GM10847 (cell line): ENCODE data around the gene ASPDH.

ENCODE experiments used
- POLR2A ChIP-seq: IDR thresholded peaks from 2 replicates; pipeline ENCODE4 v1.6.1; 2011; ENCODE audit not compliant: insufficient read length; ENCODE audit errors: extremely low read depth

ASPDH gene

DNA sequence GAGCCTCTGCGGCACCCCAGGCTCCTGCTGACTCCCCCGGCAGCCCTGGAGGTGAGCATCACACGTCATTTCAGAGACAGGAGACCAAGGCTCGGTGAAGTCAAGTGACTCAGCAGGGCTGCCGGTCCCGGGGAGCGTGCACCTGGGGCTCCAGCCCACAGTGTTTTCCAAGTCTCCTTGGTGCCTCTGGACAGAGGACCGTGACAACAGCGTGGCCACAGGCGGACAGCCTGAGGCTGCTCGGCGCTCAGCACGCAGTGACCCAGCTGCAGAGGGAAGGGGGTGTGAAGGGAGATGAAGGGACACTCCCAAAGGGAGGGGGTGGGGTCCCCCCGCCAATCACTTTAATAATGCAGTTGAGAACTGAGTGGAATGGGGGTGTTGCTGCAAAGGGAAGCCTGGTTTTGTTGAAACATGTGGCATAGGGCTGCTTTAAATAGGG lies 17.5 kb upstream of the ASPDH start:
- TF ChIP-seq POLR2A = no peak

DNA sequence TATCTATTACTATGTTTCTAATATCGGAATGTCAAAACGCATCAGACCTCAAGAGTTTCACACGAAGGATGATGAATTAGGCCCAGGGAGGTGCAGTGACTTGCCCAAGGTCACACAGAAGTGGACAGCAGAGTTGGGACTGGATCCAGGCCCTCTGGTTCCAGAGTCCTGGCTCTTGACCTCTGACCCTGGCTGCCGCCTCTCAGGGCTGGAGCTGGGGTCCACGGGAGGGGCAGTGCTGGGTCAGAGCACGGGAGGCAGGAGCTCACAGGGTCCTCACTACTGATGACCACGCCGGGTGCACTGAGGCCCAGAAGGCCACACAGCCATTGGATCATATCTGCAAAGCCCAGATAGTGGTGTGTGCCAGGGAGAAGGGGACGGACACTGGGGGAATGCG lies 9.2 kb upstream of the ASPDH start:
- TF ChIP-seq POLR2A = no peak

DNA sequence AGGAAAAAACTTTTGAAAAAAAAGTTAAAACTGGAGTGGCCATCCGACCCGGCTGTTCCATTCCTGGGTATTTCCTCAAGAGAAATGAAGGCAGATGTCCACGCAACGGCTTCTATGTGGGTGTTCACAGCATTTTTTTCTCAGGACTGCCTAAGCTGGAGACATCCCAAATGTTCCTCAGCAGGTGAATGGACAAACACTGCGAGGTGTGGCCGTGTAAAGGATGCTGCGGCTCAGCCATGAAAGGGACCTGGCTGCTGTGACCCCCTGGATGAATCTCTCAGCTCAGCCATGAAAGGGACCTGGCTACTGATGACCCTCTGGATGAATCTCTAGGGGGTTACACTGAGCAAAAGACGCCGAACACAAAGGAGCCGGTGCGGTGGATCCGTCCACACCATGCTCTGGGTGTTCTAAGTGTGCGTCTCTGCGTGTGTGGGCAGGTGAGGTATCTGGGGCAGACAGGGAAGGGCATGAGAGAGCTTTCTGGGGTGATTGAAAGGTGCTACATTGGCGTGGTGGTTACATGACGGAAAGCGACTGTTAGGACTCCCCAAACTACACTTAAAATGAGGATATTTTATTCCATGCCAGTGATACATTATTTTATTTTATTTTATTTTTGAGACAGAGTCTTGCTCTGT lies 7.2 kb upstream of the ASPDH start:
- TF ChIP-seq POLR2A = no peak

DNA sequence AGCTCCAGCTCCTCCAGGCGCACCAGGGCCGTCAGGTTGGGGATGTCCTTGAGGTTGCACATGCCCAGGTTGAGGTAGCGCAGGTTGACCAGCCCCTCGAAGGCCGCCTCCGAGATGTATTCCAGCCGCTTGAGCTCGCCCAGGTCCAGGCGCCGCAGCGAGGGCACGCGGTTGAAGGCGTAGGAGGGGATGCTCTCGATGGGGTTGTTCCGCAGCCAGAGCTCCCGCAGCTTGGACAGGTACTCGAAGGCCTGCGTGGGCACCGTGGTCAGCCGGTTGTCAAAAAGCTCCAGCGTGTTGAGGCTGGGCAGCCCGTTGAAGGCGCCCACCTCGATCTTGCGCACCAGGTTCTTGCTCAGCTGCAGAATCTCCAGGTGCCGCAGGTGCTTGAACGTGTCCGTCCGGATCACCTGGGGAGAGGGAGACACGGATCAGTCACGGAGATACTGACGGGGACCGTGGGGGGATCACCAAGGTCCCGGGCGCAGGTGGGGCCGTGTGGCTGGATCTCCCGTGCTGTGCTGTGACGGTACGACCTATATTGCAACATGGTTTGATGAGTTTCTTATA lies 5.4 kb upstream of the ASPDH start:
- no peak for TF ChIP-seq POLR2A

DNA sequence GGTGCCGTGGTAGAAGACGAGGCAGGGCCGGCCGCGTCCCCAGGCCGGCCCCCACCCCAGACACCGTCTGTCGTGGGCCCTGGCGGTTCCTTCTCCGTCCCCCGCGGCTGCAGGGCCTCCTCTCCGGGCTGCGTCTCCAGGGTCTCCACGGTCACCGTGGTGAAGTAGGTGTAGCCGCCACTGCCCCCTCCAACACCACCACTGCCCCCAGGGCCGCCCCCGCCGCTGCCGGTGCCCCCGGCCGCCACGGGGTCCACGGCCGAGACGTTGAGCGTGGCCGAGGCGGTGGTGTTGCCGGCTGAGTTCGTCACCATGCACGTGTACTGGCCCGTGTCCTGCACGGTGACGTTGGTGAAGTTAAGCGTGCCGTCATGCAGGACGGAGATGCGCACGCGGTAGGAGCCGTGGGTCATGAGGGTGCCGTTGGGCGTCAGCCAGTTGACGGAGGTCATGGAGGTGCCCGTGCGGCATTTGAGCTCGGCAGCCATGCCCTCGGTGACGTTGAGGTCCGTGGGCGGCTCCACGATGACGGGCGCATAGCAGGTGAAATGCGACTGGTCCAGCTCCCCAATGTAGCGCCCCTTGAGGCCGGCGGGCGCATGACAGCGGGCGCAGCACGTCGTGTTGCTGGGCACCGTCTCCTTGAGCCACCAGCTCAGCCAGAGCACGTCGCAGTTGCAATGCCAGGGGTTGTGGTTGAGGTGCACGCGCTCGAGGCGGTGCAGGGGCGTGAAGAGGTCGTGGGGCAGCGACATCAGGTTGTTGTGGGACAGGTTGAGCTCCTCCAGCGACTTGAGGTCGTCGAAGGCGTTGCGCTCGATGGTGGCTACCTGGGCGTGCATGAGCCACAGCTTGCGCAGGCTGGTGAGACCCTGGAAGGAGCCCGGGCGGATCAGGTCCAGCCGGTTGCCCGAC lies 4.6 kb upstream of the ASPDH start:
- no peak for TF ChIP-seq POLR2A

DNA sequence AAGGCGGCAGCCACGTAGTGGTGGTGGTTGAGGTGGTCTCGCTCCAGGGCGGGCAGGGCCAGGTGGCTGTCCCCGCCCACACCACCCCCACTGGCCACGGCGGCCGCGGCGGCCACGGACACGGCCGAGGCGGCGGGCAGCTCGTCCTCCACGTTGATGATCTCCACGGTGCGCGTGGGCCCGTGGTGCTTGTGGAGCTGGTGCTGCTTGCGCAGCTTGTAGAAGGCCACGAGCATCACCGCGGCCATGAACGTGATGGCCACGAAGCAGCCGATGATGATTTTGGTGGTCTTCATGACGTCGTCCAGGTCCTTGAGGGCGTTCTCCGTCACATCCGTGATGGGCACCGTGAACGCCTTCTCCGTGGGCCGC lies 4.0 kb upstream of the ASPDH start:
- TF ChIP-seq POLR2A = no peak

DNA sequence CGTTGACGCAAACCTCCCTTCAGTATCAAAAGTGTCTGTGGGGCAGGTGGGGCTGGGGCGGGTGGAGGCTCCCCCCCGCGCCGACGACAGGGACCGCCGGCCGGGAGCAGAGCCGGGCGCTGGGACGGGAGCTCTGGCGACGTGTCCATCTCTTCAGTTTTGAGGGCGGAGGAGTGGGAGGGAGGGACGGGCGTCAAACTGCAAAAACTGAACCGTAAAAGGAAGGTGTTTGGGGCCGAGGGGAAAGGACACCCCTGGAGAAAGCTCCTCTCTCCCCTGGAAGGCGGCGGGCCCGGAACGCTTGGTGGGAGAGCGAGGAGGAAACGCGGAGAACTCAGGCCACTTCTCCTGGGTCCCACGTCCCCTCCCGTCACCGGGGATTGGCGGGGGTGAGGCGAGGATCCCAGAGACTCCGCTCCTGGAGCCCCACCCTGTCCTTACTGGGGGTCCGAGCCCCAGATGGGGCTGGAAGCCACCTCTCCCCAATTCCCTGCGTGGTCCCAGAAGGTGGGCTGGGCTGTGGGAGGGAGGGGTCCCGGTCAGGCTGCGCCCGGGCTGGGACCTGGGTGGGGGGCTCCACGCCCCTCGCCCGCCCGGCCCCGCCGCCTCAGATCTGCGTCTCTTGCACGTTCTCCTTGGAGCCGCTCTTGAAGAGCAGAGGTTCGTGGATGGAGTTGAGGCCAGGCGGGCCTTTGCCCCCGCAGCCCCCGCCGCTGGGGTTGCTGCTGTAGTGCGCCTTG lies 3.4 kb upstream of the ASPDH start:
- no peak for TF ChIP-seq POLR2A

DNA sequence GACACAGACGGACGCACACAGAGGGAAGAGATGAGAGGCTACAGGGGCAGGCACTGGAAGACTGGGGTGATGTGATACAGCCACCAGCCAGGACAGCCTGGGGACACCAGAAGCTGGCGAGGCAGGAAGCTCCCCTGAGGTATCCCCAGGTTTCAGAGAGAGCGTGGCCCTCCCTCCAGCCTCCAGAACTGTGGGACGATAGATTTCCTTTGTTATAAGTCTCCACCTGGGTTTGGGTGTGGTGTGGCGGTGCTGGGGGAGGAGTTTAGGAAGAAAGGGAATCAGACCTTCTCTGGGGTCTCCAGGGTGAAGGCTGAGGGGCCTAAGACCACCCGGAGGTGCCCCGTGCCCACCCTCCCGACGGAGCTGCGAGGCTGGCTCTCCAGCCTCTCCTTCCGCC lies 2.7 kb upstream of the ASPDH start:
- TF ChIP-seq POLR2A = no peak

DNA sequence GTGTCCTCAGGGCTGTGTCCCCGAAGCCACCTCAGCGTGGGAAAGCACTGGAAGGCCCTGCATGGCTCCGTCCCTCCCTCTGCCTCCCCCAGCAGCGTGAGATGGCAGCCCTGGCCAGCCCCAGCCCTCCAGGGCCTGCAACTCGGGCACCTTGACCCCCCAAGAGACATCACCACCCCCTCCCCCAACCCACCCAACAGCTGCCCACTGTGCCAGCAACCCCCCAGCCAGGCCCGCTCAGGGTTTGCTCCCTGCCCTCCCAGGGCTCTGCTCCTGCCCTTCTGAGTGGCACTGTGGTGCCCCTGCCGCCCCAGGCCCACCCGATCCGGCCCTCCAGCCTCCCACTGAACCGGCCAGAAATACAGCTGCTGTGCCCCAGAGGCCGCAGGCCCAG lies 1.5 kb upstream of the ASPDH start:
- no peak for TF ChIP-seq POLR2A

DNA sequence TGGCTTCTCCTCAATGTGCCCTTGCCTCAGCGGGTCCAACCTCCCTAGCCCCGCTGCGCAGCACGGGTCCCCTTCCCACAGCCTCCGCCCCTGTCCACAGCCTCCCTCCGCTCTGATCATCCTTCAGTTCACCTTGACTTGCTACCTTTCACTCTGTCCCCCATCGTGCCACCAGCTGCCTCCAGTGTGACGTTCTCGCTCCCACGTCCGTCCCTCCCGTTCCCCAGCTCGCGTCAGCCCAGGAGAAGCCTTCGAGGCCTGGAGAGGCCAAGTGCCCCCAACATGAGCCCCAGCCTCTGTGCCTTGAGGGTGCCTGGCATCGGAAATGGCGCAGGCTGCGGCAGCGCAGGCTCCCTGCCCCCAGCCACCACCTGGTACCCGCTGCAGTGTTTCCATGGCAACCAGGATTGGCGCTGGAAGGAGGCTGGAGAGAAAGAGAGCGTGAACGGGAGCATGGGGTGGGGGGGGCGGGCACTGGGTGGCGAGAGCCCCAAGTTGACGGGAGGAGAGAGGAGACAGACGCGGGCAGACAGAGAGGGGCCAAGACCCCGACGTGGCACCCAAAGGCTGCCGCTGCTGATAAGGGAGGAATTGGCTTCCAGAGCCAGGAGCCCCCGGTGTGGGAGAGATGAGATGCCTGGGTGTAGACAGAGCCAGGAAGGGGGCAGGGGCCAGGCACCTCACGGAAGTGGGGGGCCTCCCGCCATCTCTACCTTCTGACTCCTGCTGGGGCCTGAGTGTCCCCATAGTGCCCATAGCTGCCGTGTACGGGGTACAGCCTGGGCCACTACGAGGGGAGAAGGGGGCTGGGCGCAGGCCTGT lies 844 bp upstream of the ASPDH start:
- TF ChIP-seq POLR2A = no peak

DNA sequence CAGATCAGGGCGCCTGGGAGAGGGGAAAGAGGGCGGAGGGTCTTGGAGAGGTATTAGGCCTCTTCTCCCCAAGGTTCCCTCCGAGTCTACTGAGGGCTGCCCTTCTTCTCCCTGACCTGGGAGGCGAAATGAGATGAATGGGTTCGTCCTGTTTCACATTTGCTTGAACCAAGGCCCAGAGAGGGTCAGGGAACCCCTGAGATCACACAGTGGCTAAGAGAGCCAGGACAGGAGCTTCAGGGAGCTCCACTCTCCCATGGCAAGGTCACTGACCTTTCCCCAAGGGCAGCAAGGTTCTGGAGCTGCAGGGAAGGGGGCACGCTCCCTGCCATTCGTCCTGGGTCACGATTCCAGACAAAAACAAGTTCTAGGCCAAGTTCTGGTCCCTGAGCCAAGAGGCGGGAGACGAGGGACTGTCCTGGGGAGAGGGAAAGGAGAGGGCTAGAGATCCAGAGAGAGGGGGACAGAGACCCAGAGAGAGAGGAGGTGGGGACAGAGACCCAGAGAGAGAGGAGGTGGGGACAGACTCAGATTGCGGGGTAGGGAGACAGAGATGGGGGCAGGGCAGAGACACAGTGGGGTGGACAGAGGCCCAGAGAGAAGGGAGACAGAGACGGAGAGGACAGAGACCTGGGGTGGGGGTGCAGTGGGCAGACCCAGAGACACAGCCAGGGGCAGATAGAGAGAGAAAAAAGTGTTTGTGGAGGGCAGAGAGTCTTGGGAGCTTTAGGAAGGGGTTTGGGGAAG lies 541 bp downstream of the ASPDH start:
- no peak for TF ChIP-seq POLR2A

DNA sequence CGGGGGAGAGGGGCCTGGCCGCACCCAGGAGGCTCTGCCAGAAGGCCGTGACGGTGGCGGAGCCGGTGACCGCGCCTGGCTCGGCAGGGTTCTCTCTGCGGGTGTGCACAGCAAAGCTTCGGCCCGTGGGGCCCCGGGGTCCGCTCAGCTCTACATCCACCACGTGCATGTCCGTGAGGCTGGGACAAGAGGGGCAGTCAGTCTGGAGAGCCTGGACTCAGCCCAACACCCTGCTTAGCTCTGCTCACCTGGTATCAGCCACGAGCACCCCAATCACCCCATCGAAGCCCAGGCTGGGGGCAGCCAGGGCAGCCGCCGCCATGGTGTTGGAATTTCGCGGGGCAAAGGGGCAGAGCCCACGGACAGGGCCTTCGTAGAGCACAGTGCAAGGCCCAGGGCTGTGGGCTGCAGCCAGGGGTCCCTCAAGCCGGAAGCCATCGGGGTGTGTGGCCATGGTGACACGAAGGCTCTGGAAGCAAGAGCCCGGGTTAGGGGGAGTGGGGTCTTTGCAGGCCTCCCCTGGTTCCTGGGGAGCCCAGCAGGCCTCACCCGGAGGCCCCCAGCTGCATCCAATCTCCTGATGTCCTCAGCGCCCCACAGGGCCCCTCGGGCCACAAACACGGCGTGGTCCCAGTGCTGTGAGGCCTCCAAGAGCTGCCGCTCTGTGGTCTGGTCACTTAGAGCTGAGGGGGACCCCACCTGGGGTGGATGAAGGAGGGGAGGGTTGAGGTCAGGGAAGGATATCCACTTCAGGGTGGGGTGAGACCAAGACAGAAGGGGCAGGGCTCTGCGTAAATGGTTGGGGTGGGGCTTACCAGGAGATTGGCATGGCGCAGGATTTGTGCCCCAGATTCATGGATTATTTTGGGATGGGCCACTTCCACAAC lies 1.4 kb downstream of the ASPDH start:
- no peak for TF ChIP-seq POLR2A
